HG02678 (cell line): ENCODE data around the gene GALNT11.
"Not testable (repeated sequence)": the region's sequence is repeated elsewhere in the genome, so short reads cannot be mapped to it uniquely, and the experiment has no call there.

Source experiments
- ATAC-seq: cut with Tn5 transposase; IDR thresholded peaks from one replicate; pipeline ENCODE4 v1.9.1; 2021; ENCODE audit warnings: mild to moderate bottlenecking, moderate library complexity; ENCODE audit not compliant: unreplicated experiment

Gene GALNT11

GRCh38 chr7:152025077-152025936 is at the start of gene GALNT11:
Gene GALNT11, plus strand, starts transcription at chr7:152025674. Its CDS starts 68,554 bp downstream, at chr7:152094228.
- ATAC-seq: peak; percentile 96

- ATAC-seq: no peak
Measured at GRCh38 chr7:151978616-151979015, 46.9 kb upstream of the GALNT11 start.

GRCh38 chr7:151981223-151981622 is 44.3 kb upstream of the GALNT11 start:
- ATAC-seq: no peak

GRCh38 chr7:151982806-151983205 is 42.7 kb upstream of the GALNT11 start:
- ATAC-seq: no peak

- no peak for ATAC-seq
Measured at GRCh38 chr7:151984612-151985011, 40.9 kb upstream of the GALNT11 start.

- ATAC-seq: no peak
Measured at GRCh38 chr7:151987748-151988529, 37.5 kb upstream of the GALNT11 start.

- ATAC-seq: peak; percentile 70
Measured at GRCh38 chr7:151992375-151992774, 33.1 kb upstream of the GALNT11 start.

GRCh38 chr7:151993977-151994676 is 31.3 kb upstream of the GALNT11 start:
- no peak for ATAC-seq

- no peak for ATAC-seq
Measured at GRCh38 chr7:151999424-152000090, 25.9 kb upstream of the GALNT11 start.

GRCh38 chr7:152000191-152000590 is 25.3 kb upstream of the GALNT11 start:
- ATAC-seq: no peak

- ATAC-seq: no peak
Measured at GRCh38 chr7:152006336-152006735, 19.1 kb upstream of the GALNT11 start.

- ATAC-seq: no peak
Measured at GRCh38 chr7:152011860-152012259, 13.6 kb upstream of the GALNT11 start.

- no peak for ATAC-seq
Measured at GRCh38 chr7:152013230-152013629, 12.2 kb upstream of the GALNT11 start.

GRCh38 chr7:152013974-152014373 is 11.5 kb upstream of the GALNT11 start:
- ATAC-seq: no peak

GRCh38 chr7:152014722-152015121 is 10.8 kb upstream of the GALNT11 start:
- no peak for ATAC-seq

GRCh38 chr7:152015600-152015999 is 9.9 kb upstream of the GALNT11 start:
- ATAC-seq: no peak

GRCh38 chr7:152016947-152017346 is 8.5 kb upstream of the GALNT11 start:
- no peak for ATAC-seq

- not testable (repeated sequence) for ATAC-seq
Measured at GRCh38 chr7:152017683-152018082, 7.8 kb upstream of the GALNT11 start.

GRCh38 chr7:152021740-152022139 is 3.7 kb upstream of the GALNT11 start:
- ATAC-seq: not testable (repeated sequence)

- ATAC-seq: no peak
Measured at GRCh38 chr7:152025937-152026890, 740 bp downstream of the GALNT11 start.
